CD14-positive monocyte (primary cell): ENCODE data around the gene CTU2. TPM values are rescaled to one million over a fixed set of nuclear protein-coding genes. Genes with fewer than 3 reads are reported as not detected.

Experiments used
- DNase-seq, 3 donors: peaks; one replicate each; pipeline ENCODE4 v3.0.0-alpha.2; 2011 to 2022
- H2AFZ ChIP-seq: 2 replicates; pipeline ENCODE4 v1.6.0; 2012; ENCODE audit warnings: mild to moderate bottlenecking, low read depth, low read length, inconsistent platforms; ENCODE audit not compliant: insufficient read depth, poor library complexity, severe bottlenecking
- H3K27ac ChIP-seq, 2 donors: 1 replicate in 1 of 2; 2 replicates in 1 of 2; pipeline ENCODE4 v1.5.1; 2012 to 2013; ENCODE audit warnings: low read length in 2 of 2, control low read depth in 1 of 2, inconsistent platforms in 1 of 2, low read depth in 1 of 2, mild to moderate bottlenecking in 1 of 2
- H3K27me3 ChIP-seq, 2 donors: one replicate each; pipeline versions ENCODE4 v1.6.0 to v1.6.1; 2011 to 2013; ENCODE audit warnings: low read length in 2 of 2; ENCODE audit not compliant: control insufficient read depth in 2 of 2, insufficient read depth in 2 of 2
- H3K36me3 ChIP-seq, 2 donors: replicated peaks in 1 of 2; 1 replicate in 1 of 2; 2 replicates in 1 of 2; pipeline versions ENCODE4 v1.5.1 to v1.6.1; 2012 to 2013; ENCODE audit warnings: low read length in 2 of 2, control low read depth in 1 of 2, inconsistent platforms in 1 of 2, mild to moderate bottlenecking in 1 of 2; ENCODE audit not compliant: insufficient read depth in 2 of 2, control insufficient read depth in 1 of 2
- H3K4me1 ChIP-seq, 2 donors: 1 replicate in 1 of 2; 2 replicates in 1 of 2; pipeline versions ENCODE4 v1.5.1 to v1.6.1; 2012 to 2013; ENCODE audit warnings: low read length in 2 of 2, control low read depth in 1 of 2, inconsistent platforms in 1 of 2, mild to moderate bottlenecking in 1 of 2, moderate library complexity in 1 of 2; ENCODE audit not compliant: insufficient read depth in 2 of 2, control insufficient read depth in 1 of 2
- H3K4me2 ChIP-seq: replicated peaks from 2 replicates; pipeline ENCODE3; 2012; ENCODE audit warnings: low read length, moderate library complexity, mild to moderate bottlenecking; ENCODE audit not compliant: poor library complexity, severe bottlenecking; ENCODE audit errors: extremely low read depth
- H3K4me3 ChIP-seq, 3 experiments: fragments of 200-600 bp in 1 of 3; sonication (generic) in 1 of 3; replicated peaks in 1 of 3; 1 replicate in 2 of 3; 2 replicates in 1 of 3; pipeline ENCODE4 v1.5.1; 2011 to 2013; ENCODE audit warnings: low read length in 3 of 3, mild to moderate bottlenecking in 3 of 3, control low read depth in 2 of 3, low read depth in 2 of 3, inconsistent platforms in 1 of 3, moderate library complexity in 1 of 3
- H3K79me2 ChIP-seq: 2 replicates; pipeline ENCODE4 v1.6.0; 2012; ENCODE audit warnings: mild to moderate bottlenecking, control low read depth, inconsistent platforms, low read length, moderate library complexity; ENCODE audit not compliant: insufficient read depth
- H3K9ac ChIP-seq: 2 replicates; pipeline ENCODE4 v1.6.0; 2017; ENCODE audit warnings: low read length, mild to moderate bottlenecking; ENCODE audit not compliant: insufficient read depth, poor library complexity, severe bottlenecking
- H3K9me3 ChIP-seq, 2 donors: replicated peaks in 1 of 2; 1 replicate in 1 of 2; 2 replicates in 1 of 2; pipeline versions ENCODE4 v1.5.1 to v1.6.1; 2012 to 2013; ENCODE audit warnings: low read length in 2 of 2, control low read depth in 1 of 2; ENCODE audit not compliant: control insufficient read depth in 1 of 2, insufficient read depth in 1 of 2
- H4K20me1 ChIP-seq: 2 replicates; pipeline ENCODE4 v1.6.0; 2012; ENCODE audit warnings: mild to moderate bottlenecking, low read length, control low read depth, moderate library complexity; ENCODE audit not compliant: insufficient read depth
- H3K27ac Mint-ChIP-seq, 7 donors: one replicate each; pipeline ENCODE4 v1.8.0; 2020; ENCODE audit warnings: mild to moderate bottlenecking in 7 of 7, mixed read lengths in 7 of 7, moderate library complexity in 6 of 7, inconsistent platforms in 2 of 7
- H3K27me3 Mint-ChIP-seq, 3 donors: one replicate each; pipeline ENCODE4 v1.8.0; 2021 to 2022; ENCODE audit warnings: low read depth in 3 of 3, mild to moderate bottlenecking in 3 of 3, mixed read lengths in 3 of 3, moderate library complexity in 3 of 3, inconsistent platforms in 1 of 3
- H3K36me3 Mint-ChIP-seq, 2 donors: one replicate each; pipeline ENCODE4 v1.8.0; 2020; ENCODE audit warnings: mixed read lengths in 2 of 2, inconsistent platforms in 1 of 2, mild to moderate bottlenecking in 1 of 2
- H3K4me1 Mint-ChIP-seq: one replicate; pipeline ENCODE4 v1.8.0; 2020; ENCODE audit warnings: mild to moderate bottlenecking, mixed read lengths
- H3K4me3 Mint-ChIP-seq, 2 donors: one replicate each; pipeline ENCODE4 v1.8.0; 2020; ENCODE audit warnings: mild to moderate bottlenecking in 2 of 2, mixed read lengths in 2 of 2, moderate library complexity in 1 of 2
- H3K9me3 Mint-ChIP-seq, 7 donors: one replicate each; pipeline ENCODE4 v1.8.0; 2020 to 2022; ENCODE audit warnings: mixed read lengths in 7 of 7, mild to moderate bottlenecking in 6 of 7, moderate library complexity in 6 of 7, inconsistent platforms in 2 of 7
- WGBS: methylation state at CpG from one replicate; pipeline ENCODE4 v1.1.5; 2013; ENCODE audit warnings: missing lambda C conversion rate; ENCODE audit not compliant: insufficient coverage; 5-methylcytosine and 5-hydroxymethylcytosine counted together
- intact Hi-C, 2 donors: fragments of 100-400 bp; cut with micrococcal nuclease; formaldehyde crosslinking; loops; one replicate each; pipeline versions ENCODE4 v1.15.0 to v1.15.1; 2023
- polyA plus RNA-seq, 3 donors: library from polyadenylated mRNA; depleted of rRNA in 1 of 3; unstranded in 2 of 3; stranded (reverse) in 1 of 3; fragments of 300-500 nt in 2 of 3; fragments of >200 nt in 1 of 3; fragmentation: Illumina TruSeq in 2 of 3; gene quantifications; 1 replicate in 2 of 3; 2 replicates in 1 of 3; pipeline ENCODE4 v1.2.3, GENCODE V29; 2012 to 2021
- TF ChIP-seq, protein P1 (sequence below): fragments of 200-600 bp; IDR thresholded peaks from one replicate; pipeline ENCODE4 v1.8.0; 2022; ENCODE audit warnings: antibody characterized with exemption, mild to moderate bottlenecking

The CTU2 gene
- polyA plus RNA-seq, 3 donors, result 5.9 to 10.3 (median 7.5) TPM

DNA sequence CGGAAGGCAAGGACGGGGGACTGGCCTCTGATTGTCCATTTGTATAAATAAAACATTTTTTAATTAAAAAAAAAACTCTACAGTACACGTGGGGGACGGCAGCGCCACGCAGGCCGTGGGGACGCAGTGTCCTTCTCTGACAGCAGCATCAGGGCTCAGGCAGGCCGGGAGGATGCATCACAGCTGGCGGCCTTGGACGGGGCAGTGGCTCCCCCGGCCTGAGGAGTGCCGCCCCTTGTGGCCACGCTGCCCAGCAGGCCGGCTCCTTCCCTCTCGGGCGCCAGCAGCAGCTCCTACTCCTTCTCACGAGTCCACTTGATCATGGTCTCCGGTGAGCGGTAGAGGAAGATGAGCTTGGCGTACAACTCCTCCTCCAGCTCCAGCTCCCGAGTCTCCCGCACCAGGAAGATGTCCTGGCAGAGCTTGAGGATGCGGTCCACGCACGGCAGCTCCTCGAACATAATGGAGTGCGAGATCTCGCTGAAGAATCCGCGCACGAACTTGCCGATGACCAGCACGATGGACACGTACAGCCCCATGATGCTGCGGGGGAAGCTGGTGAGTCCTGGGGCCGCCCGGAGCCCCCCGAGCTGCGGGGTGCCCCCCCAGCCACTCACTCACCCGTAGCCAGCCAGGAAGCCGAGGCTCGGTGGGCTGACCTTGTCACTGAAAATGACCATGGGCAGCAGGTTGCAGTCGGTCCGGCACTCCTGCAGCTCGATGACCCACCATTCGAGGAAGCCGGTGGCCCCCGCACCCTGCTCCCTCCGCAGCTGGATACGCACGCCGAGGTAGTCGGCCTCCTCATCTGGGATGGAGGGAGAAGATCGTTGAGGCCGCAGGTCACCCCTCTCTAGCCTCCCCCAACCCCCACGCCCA is 9.2 kb downstream of the CTU2 start:
- intact Hi-C loops, result no loop called here
- Histone ChIP-seq H4K20me1 (peaks cover 87% of the 10 kb centered on the region), H3K27ac (no peak overlapping the region), H3K4me2 (no peak overlapping the region), H3K9me3 (no peaks in the 10 kb centered on the region), H3K9ac (no peak overlapping the region), H3K4me3 (no peak overlapping the region), H3K79me2 (no peaks in the 10 kb centered on the region), H3K36me3 (peaks cover 67 to 74% of the 10 kb centered on the region in 2 donors), H3K4me1 (no peaks in the 10 kb centered on the region), H2AFZ (no peak overlapping the region), H3K27me3 (no peaks in the 10 kb centered on the region)
- Mint-ChIP-seq H3K36me3 (peaks cover 44 to 71% of the 10 kb centered on the region in 2 donors), H3K4me3 (no peak overlapping the region), H3K27me3 (no peaks in the 10 kb centered on the region), H3K9me3 (no peaks in the 10 kb centered on the region), H3K27ac (peak overlapping the region in 1 of 7 donors; percentile 60), H3K4me1 (no peaks in the 10 kb centered on the region)
- TF ChIP-seq, protein P1, sequence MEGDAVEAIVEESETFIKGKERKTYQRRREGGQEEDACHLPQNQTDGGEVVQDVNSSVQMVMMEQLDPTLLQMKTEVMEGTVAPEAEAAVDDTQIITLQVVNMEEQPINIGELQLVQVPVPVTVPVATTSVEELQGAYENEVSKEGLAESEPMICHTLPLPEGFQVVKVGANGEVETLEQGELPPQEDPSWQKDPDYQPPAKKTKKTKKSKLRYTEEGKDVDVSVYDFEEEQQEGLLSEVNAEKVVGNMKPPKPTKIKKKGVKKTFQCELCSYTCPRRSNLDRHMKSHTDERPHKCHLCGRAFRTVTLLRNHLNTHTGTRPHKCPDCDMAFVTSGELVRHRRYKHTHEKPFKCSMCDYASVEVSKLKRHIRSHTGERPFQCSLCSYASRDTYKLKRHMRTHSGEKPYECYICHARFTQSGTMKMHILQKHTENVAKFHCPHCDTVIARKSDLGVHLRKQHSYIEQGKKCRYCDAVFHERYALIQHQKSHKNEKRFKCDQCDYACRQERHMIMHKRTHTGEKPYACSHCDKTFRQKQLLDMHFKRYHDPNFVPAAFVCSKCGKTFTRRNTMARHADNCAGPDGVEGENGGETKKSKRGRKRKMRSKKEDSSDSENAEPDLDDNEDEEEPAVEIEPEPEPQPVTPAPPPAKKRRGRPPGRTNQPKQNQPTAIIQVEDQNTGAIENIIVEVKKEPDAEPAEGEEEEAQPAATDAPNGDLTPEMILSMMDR, result no peak
- DNase-seq, result no peak
- 95% methylated on average over 47 of the region's 57 CpGs for WGBS

DNA sequence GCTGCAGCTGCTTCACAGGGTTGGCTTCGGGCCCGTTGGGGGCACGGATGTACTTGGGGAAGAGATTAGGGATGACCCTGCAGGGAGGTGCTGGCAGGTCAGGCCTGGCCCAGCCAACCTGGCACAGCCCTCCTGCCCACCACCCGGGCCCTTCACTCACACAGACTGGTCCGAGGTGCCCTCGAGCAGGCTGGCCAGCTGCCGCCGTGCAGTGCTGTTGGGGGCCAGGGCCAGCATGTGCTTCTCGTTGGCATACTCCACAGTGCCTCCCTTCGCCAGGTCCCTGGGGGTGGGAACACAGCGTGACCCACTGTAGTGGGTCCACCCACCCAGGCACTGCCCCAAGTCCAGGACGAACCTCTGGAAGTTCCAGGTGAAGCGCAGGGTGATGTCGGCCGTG is 9.9 kb downstream of the CTU2 start:
- intact Hi-C loops, result no loop called here
- Mint-ChIP-seq H3K4me3 (no peak overlapping the region), H3K4me1 (no peaks in the 10 kb centered on the region), H3K27ac (no peak overlapping the region), H3K36me3 (peaks cover 50 to 77% of the 10 kb centered on the region in 2 donors), H3K27me3 (no peaks in the 10 kb centered on the region), H3K9me3 (no peaks in the 10 kb centered on the region)
- no peak overlapping the region for H3K4me3 ChIP-seq
- 95% methylated on average over 14 of the region's 15 CpGs for WGBS
- H3K9me3 ChIP-seq, result no peaks in the 10 kb centered on the region
- peaks cover 93% of the 10 kb centered on the region for H4K20me1 ChIP-seq
- no peaks in the 10 kb centered on the region for H3K27me3 ChIP-seq
- H3K36me3 ChIP-seq, result peaks cover 74 to 81% of the 10 kb centered on the region in 2 donors
- H3K27ac ChIP-seq, result no peak overlapping the region
- no peak overlapping the region for H3K9ac ChIP-seq
- H3K79me2 ChIP-seq, result no peaks in the 10 kb centered on the region
- H2AFZ ChIP-seq, result no peak overlapping the region
- DNase-seq, result no peak
- no peaks in the 10 kb centered on the region for H3K4me1 ChIP-seq
- TF ChIP-seq, protein P1, result no peak
- H3K4me2 ChIP-seq, result no peak overlapping the region
